Vagina (tissue), 2 donors: ENCODE measurements around the gene VMP1.

Source experiments
- POLR2A ChIP-seq, 2 donors: fragments of 450-650 bp; IDR thresholded peaks; one replicate each; pipeline ENCODE4 v1.6.1; 2017; ENCODE audit warnings: antibody characterized with exemption in 2 of 2, mild to moderate bottlenecking in 2 of 2, moderate library complexity in 2 of 2
- TF ChIP-seq, protein P1 (sequence below), 3 experiments: fragments of 450-650 bp in 2 of 3; fragments of 200-600 bp in 1 of 3; sonication (generic) in 1 of 3; IDR thresholded peaks; one replicate each; pipeline ENCODE4 v1.5.1; 2017 to 2019; ENCODE audit warnings: antibody characterized with exemption in 3 of 3, mild to moderate bottlenecking in 2 of 3, moderate library complexity in 2 of 3

- TF ChIP-seq, protein P1, sequence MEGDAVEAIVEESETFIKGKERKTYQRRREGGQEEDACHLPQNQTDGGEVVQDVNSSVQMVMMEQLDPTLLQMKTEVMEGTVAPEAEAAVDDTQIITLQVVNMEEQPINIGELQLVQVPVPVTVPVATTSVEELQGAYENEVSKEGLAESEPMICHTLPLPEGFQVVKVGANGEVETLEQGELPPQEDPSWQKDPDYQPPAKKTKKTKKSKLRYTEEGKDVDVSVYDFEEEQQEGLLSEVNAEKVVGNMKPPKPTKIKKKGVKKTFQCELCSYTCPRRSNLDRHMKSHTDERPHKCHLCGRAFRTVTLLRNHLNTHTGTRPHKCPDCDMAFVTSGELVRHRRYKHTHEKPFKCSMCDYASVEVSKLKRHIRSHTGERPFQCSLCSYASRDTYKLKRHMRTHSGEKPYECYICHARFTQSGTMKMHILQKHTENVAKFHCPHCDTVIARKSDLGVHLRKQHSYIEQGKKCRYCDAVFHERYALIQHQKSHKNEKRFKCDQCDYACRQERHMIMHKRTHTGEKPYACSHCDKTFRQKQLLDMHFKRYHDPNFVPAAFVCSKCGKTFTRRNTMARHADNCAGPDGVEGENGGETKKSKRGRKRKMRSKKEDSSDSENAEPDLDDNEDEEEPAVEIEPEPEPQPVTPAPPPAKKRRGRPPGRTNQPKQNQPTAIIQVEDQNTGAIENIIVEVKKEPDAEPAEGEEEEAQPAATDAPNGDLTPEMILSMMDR (IDR thresholded peaks at IDR 0.05) = no peak
- no peak for TF ChIP-seq POLR2A (IDR thresholded peaks at IDR 0.05)
These were observed 50.5 kb downstream of the VMP1 start for GRCh38 chr17:59757881-59758385.
